Motor neuron (in vitro differentiated cells): Measurements from ENCODE around the gene USP50. TPM values are rescaled to one million over a fixed set of nuclear protein-coding genes. Genes with fewer than 3 reads are reported as not detected.
"Not testable (repeated sequence)": the region's sequence is repeated elsewhere in the genome, so short reads cannot be mapped to it uniquely, and the experiment has no call there.

Experiments
- ATAC-seq, 8 experiments: fragments of 200-7000 bp; cut with Tn5 transposase; replicated peaks in 6 of 8; 2 replicates each; pipeline ENCODE4 v1.8.0; 2021; ENCODE audit warnings: mild to moderate bottlenecking in 8 of 8, moderate library complexity in 8 of 8
- H3K27ac ChIP-seq, 2 donors: fragments of 250-450 bp; sonication (Bioruptor Pico); 2 replicates each; pipeline ENCODE4 v1.9.0; 2021; ENCODE audit warnings: antibody characterized with exemption in 2 of 2, mild to moderate bottlenecking in 2 of 2, moderate library complexity in 1 of 2
- H3K4me1 ChIP-seq, 2 donors: fragments of 250-450 bp; sonication (Bioruptor Pico); replicated peaks in 1 of 2; 2 replicates each; pipeline ENCODE4 v1.6.1; 2021; ENCODE audit warnings: antibody characterized with exemption in 2 of 2, mild to moderate bottlenecking in 2 of 2, moderate library complexity in 1 of 2
- H3K4me3 ChIP-seq, 5 donors: fragments of 250-450 bp; sonication (Bioruptor Pico); 2 replicates each; pipeline ENCODE4 v1.9.0; 2021; ENCODE audit warnings: antibody characterized with exemption in 5 of 5, mild to moderate bottlenecking in 5 of 5, moderate library complexity in 4 of 5
- WGBS, 10 experiments: fragments of 450-650 bp; shearing (Covaris generic); methylation state at CpG; one replicate each; pipeline ENCODE4 v1.0.0; 2022; 5-methylcytosine and 5-hydroxymethylcytosine counted together
- in situ Hi-C, 9 experiments: fragments of 400-800 bp; cut with MboI; loops; one replicate each; pipeline ENCODE4 v1.15.0; 2021; ENCODE audit warnings: low sequenced_read_pairs in 9 of 9, low pct_unique_long_range_greater_than_20kb in 2 of 9; ENCODE audit not compliant: unreplicated experiment in 9 of 9
- total RNA-seq, 8 experiments: library from RNA; unstranded; fragments of 300-600 nt; gene quantifications; 2 replicates each; pipeline versions ENCODE4 v1.2.3 to v1.2.4, GENCODE V29; 2022

Gene USP50
- total RNA-seq, 8 experiments from 2014 or later = 0.46 TPM; not detected in 7

- H3K4me3 ChIP-seq, H3K27ac ChIP-seq, ATAC-seq, H3K4me1 ChIP-seq: not testable (repeated sequence)
- WGBS, 10 experiments = 100% methylated on average over 1 of the region's 2 CpGs; no CpG with 5 or more reads in 8 of the 10 experiments
- in situ Hi-C loops = loop anchor here in 1 of 9 experiments (25.0 kb wide), 1 partner anchor 93 kb away; no protein-coding TSS in a partner anchor
Measured at GRCh38 chr15:50494547-50494946, 51.9 kb downstream of the USP50 start.

DNA sequence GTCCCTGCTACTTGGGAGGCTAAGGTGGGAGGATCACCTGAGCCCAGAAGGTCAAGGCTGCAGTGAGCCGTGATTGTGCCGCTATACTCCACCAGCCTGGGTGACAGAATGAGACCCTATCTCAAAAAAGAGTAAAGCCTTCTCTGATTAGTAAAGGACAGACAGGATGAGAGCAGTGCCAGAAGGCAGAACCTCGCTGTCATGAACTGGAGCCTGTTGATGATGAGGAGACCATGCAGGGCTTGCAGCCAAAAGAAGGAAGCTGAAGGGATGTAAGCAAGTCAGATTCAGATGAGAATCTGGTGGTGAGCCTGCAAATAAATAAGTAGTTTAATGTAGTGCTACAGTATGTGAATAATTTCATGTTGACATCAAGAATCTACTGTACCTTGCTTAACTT lies 52.8 kb downstream of the USP50 start:
- in situ Hi-C loops = loop anchor here in 1 of 9 experiments (25.0 kb wide), 1 partner anchor 94 kb away; no protein-coding TSS in a partner anchor
- H3K4me3 ChIP-seq = no peak overlapping the region
- ATAC-seq = no peak
- H3K4me1 ChIP-seq = no peaks in the 10 kb centered on the region
- WGBS, 10 experiments = 80 to 100% (median 100%) methylated on average over 1 to 3 of the region's 3 CpGs; no CpG with 5 or more reads in 4 of the 10 experiments
- H3K27ac ChIP-seq = no peak overlapping the region

DNA sequence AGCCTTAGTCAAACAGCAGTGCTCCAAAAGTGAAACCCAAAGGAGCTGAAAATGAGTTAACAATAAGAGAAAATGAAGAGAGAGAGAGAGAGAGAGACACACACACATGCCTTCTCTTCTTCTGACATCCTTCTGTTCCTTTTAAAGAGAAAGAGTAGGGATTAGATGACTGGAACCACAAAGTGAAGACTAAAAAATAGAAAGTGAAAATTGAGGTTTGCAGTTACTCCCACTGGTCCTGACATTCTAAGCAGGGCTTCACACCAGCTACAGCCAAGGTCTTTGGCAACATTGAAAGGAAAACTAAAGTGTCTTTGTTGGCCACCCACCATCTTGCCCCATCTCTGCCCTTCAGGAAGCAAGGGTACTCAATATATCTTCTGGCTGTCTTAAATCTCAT lies 59.2 kb downstream of the USP50 start:
- no peak overlapping the region for H3K4me3 ChIP-seq
- no peak for ATAC-seq
- no peaks in the 10 kb centered on the region for H3K4me1 ChIP-seq
- in situ Hi-C loops = loop anchor here in 1 of 9 experiments (25.0 kb wide), 1 partner anchor 100 kb away; no protein-coding TSS in a partner anchor
- H3K27ac ChIP-seq = no peak overlapping the region

GRCh38 chr15:50485389-50485788 lies 61.1 kb downstream of the USP50 start:
- 96 to 100% (median 100%) methylated on average over 1 to 3 of the region's 3 CpGs; no CpG with 5 or more reads in 5 of the 10 experiments for WGBS, 10 experiments
- in situ Hi-C loops = loop anchor here in 1 of 9 experiments (25.0 kb wide), 1 partner anchor 102 kb away; no protein-coding TSS in a partner anchor
- H3K4me3 ChIP-seq = no peak overlapping the region

DNA sequence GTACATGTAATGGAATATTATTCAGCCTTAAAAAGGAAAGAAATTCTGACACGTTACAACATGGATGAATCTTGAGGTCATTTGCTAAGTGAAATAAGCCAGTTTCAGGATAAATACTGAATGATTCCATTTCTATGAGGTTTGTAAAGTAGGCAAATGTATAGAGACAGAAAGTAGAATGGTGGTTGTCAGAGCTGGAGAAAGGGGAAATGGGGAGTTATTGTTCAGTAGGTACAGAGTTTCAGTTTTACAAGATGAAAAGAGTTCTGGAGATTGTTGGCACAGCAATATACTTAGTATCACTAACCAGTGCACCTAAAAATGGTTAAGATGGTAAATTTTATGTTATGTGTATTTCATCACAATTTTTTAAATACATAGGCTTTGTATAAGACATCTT lies 61.7 kb downstream of the USP50 start:
- H3K4me3 ChIP-seq = no peak overlapping the region
- no peak for ATAC-seq
- in situ Hi-C loops = loop anchor here in 1 of 9 experiments (25.0 kb wide), 1 partner anchor 103 kb away; no protein-coding TSS in a partner anchor
- H3K4me1 ChIP-seq = no peaks in the 10 kb centered on the region
- no peak overlapping the region for H3K27ac ChIP-seq
- WGBS, 10 experiments = 100% methylated on average over 1 of the region's 1 CpG; no CpG with 5 or more reads in 3 of the 10 experiments

More at GRCh38 chr15:50485389-50485788, 61.1 kb downstream of the USP50 start:
- no peak for ATAC-seq
- no peaks in the 10 kb centered on the region for H3K4me1 ChIP-seq
- H3K27ac ChIP-seq = no peak overlapping the region

DNA sequence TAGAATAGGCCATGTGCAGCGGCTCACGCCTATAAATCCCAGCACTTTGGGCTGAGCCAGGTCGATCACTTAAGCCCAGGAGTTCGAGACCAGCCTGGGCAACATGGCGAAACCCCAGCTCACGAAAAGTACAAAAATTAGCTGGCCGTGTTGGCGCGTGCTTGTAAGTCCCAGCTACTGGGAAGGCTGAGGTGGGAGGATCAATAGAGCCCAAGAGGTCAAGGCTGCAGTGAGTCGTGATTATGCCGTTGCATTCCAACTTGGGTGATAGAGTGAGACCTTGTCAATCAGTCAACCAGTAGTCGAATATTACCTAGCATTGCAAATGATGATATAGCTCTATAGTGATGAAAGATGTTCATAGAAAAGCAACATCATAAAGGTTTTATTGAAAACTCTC lies 70.3 kb downstream of the USP50 start:
- H3K27ac ChIP-seq = no peak overlapping the region
- in situ Hi-C loops = loop anchor here in 1 of 9 experiments (25.0 kb wide), 1 partner anchor 111 kb away; no protein-coding TSS in a partner anchor
- H3K4me3 ChIP-seq = no peak overlapping the region
- ATAC-seq = no peak
- 80 to 100% (median 95%) methylated on average over 2 to 8 of the region's 12 CpGs for WGBS, 10 experiments
- no peaks in the 10 kb centered on the region for H3K4me1 ChIP-seq

DNA sequence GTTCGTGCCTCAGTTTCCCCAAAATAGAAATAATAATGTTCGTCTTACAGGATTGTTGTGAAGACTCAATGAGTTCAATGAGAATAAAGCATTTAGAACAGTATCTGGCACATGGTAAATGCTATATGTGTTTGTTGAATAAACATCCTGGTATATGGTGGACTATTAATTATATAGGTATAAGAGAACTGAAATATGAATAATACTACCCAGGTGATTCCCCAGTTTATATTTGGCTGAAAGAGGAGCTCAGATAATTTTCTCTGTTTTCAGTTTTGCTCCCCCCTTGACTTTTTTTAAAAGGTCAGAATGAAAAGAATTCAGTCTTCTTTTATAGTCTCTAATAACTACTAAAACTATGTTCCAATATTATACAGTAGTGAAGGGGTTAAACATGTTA lies 75.4 kb downstream of the USP50 start:
- 87 to 100% (median 100%) methylated on average over 1 to 2 of the region's 2 CpGs; no CpG with 5 or more reads in 3 of the 10 experiments for WGBS, 10 experiments
- ATAC-seq = no peak

DNA sequence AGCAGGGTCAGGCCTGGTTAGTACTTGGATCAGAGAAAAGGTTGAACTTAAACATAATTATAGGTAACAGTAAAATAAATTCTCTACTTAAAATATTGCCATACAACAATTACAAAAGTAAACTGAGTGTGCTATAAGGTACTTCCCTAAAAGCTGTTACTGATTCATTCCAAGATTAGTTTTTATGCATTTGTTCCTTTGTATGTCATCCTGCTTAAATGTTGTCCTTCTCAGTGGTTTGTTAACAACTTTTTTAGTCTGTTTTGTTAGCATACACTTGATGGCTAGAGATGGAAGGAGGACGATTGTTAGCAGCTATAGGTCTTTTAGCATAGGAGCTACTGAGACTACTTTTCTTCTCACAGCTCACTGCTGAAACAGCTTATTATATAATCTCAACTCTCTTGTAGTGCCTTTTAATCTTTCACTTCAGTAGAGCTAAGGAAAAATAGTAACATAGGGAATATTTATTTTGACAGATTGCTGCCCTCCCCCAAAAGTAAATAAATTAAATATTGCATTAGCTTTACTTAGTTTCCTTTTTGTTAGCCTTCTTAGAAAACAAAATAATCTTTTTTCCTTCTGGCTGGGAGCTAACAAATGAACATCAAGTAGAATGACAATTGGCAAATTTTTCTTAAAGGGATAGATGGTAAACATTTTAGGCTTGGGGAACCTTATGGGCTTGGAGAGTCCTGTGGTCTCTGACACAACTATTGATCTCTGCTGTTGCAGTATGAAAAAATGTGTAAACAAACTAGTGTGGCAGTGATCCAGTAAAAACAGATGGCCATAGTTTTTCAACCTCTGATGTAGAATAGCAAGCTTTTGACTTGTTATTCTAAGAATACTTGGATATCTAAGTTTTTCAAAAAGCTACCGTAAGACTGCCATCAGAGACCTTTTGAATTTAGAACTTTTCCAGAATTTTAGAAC lies 82.8 kb downstream of the USP50 start:
- WGBS, 10 experiments = 28 to 100% (median 78%) methylated on average over 1 to 2 of the region's 2 CpGs
- Histone ChIP-seq H3K4me1 (no peaks in the 10 kb centered on the region), H3K4me3 (no peak overlapping the region), H3K27ac (no peak overlapping the region)
- peak in 1 of 8 experiments; percentile 36 for ATAC-seq
- in situ Hi-C loops = no loop called here

More for the DNA sequence above, 75.4 kb downstream of the USP50 start:
- no peaks in the 10 kb centered on the region for H3K4me1 ChIP-seq
- no peak overlapping the region for H3K4me3 ChIP-seq
- no peak overlapping the region for H3K27ac ChIP-seq
- in situ Hi-C loops = no loop called here

GRCh38 chr15:50458348-50459112 lies 87.9 kb downstream of the USP50 start:
- WGBS, 10 experiments = 58 to 100% (median 95%) methylated on average over 2 to 5 of the region's 7 CpGs
- H3K4me1 ChIP-seq = no peaks in the 10 kb centered on the region
- no peak overlapping the region for H3K4me3 ChIP-seq
- H3K27ac ChIP-seq = no peak overlapping the region
- in situ Hi-C loops = no loop called here
- ATAC-seq = no peak

DNA sequence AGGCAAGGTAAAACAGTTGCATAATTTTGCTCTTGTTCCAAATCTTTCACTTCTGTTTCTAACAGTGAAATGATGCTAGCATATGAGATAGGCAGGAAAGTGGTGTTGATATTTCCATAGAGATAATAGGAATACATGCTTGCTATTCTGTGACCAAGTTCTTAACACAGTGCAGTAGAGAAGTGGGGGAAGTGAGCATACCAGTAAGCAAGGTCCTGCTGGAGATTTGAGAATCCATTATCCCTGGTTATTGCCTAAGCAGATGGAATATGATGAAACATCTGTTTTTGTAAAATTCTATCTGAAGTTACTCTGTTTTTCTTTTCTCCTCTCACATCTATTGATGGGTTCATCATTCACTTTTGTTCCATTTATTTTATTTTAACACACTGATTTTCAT lies 93.5 kb downstream of the USP50 start:
- in situ Hi-C loops = no loop called here
- H3K4me1 ChIP-seq = no peaks in the 10 kb centered on the region
- no peak overlapping the region for H3K4me3 ChIP-seq
- ATAC-seq = no peak
- H3K27ac ChIP-seq = no peak overlapping the region
